ENCODE measurements around the gene PSMB10.
A peak's percentile ranks its signal among the peaks of the same experiment; 100 is the strongest.
"Not testable (repeated sequence)": the region's sequence is repeated elsewhere in the genome, so short reads cannot be mapped to it uniquely, and the experiment has no call there.

The PSMB10 gene

DNA sequence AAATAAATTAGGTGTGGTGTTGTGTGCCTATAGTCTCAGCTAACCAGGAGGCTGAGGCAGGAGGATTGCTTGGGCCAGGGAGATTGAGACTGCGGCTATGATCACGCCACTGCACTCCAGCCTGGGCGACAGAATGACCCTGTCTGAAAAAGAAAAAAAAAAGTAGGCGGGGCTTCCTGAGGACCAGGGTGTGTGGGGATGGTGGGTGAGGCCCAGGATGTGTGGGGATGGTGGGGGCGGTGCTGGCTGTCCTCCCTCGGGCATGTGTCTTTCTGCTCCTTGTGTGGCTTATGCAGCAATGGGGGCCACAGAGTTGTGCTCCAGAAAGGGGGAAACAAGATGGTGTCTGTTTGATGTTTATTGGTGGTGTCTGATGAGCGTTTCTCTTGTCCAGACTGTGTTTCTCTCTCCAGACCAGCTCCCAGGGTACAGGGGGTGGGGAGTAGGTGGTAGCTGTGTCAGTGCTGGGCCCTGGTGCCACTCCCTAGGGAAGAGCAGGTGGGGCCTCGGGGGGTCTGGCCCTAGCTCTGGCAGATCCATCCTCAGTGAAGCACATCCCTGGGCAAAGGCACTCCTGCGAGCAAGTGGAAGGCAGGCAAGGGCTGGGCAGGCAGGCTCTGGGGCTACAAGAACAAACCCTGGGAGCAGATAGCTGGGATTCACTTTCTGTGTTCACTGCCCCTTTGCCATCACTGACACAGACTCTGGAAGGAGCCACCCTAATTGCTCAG, 5.0 kb upstream of the PSMB10 start:
- no peak for DNase-seq

- no peak for DNase-seq
Observed at GRCh38 chr16:67940446-67941089, 3.9 kb upstream of the PSMB10 start.

DNA sequence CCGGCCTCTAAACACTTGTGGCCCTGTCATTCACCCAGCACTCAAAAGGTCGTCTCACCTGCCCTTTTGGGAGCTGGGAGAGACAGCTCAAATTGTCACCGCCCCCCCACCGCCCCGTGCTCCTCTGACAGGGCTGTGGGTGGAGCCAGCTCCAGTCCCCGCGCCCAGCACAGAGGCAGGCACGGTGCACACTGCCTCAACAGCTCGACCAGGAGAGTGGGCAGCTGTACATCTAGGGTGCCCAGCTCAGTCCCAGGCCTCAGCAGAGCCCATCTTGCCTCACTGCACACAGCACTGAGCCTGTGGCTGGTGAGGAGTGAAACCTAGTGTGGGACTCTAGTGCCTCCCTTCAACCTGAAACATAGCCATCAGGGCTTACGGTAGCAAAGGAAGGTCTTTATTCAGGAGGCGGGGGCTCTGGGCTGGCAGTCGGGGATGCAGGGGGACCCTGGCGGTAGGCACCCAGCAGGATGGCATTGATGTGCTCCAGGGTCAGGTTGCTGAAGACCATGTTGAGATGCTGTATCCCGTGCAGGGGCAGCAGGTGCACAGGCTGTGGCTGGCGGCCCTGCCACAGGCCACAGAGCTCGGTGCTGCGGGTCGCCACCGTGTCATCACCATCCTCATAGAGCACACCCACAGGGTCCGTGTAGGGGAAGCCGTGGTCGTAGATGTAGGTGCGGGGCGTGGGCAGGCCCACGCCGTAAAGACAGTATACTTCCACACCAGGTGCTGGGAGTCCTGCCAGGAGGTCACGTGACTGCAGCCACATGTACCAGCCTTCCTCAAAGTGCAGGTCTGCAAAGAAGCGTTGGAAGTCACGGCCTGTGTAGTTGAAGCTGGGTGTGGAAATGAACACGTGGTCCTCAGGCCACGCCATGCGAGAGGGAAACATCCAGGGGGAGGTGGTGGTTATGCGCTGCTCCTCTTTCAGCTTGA, 3.1 kb upstream of the PSMB10 start:
- peak; percentile 32 for DNase-seq

- not testable (repeated sequence) for DNase-seq
Observed at GRCh38 chr16:67937713-67938112, 1.1 kb upstream of the PSMB10 start.

DNA sequence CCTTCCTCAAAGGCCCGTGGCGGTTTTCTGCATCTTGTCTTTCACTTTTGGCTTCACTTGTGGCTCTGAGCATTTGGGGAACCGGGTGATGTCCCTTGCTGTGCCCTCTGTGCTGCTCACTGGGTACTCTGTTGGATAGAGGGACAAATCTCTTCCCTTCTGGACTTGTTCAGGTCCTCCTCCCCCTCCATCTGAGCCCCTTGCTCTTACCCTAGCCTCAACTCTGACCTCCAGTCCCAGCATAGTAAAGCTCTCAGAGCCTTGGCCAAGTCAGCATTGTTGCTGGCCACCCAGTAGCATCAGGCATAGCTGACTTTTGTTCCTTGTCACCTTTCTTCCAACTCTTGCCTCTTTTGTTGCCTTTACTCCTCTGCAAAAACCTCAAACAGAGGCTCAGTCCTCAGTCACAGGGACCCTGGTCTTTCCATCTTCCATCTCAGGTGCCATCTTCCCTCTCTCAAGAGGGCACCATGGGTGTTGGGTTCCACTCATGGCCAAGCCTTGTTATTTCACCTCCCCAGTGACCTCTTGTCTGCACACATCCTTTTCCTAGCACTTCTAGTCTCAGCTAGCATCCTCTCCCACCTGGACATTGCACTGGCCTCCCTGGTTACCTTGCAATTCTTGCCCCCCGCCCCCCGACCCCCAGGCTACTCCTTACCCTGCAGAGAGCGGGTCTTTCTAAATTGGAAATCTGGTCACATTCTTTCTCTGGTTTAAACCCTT, 393 bp upstream of the PSMB10 start:
- DNase-seq: peak; percentile 87

- DNase-seq: peak; percentile 97
Observed at GRCh38 chr16:67935402-67936123, 1.1 kb downstream of the PSMB10 start.

GRCh38 chr16:67935101-67935401, 1.6 kb downstream of the PSMB10 start:
- DNase-seq: no peak

DNA sequence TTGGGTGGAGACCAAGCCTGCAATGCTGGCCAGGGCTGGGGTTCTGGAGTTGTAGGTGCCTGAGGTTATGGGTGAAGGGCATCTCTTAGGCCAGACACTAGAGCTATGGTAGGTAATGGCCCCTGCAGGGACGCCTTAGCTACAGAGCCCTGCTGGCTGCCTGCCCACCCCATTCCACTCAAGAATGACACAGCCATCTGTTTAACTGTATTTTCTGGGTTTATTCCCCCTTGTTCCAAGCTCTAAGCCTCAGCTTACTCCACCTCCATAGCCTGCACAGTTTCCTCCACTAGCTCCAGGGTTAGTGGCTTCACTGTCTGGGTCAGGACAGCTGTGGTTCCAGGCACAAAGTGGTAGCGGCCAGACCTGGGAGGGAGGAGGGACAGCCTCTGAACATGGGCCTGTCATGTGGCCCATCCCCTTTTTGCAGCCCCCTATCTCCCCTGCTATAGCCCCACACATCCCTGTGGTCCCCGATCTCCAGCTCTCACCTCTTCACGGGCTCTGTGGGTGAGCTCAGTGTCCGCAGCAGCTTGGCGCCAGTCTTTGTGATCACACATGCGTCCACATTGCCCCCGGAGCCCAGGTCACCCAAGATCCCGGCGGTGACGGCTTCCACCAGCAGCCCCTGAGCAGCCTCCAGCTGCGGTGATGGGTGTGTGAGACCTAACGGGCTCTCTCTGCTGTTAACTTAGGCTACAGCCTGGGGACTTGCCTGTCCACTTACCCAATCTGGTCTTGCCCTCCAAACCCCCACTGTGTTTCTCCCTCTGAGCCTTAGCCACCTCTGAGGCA, 2.1 kb downstream of the PSMB10 start:
- no peak for DNase-seq

GRCh38 chr16:67933805-67934204, 2.8 kb downstream of the PSMB10 start:
- no peak for DNase-seq

- DNase-seq: no peak
Observed at GRCh38 chr16:67932462-67932840, 4.2 kb downstream of the PSMB10 start.

DNA sequence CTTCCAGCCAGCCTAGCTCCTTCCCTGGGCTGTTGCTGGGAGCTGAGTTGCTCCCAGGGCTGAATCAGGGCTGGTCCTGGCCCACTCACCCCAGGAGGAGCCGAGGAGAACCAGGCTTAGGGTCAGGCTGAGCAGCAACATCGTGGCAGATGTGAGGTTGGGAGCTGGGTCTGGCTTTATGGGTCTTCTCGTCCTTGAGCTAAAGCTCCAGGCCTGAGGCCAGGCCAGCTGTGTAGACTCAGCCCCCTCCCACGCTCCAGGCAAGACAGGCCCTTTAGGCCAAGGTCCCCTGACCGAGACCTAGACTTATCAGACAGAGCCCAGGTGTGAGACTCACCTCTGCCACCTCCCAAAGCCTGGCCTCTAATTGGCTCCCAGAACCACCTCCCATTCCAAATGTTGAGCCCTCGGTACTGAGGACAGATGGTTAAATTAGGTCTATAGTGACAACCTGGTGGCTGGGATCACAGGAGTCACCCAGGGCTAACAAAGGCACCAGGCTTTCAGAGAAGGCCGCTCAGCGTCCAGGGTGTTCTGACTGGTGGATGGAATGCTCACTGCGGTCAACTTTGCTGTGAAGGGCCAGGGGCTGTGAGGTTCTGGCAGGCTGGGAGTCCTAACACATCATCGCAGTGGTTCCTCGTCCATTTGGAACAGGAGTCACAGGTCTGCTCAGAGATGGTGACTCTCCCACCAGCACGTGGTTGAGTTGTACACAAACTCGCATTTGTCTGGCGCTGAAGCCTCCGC, 4.8 kb downstream of the PSMB10 start, which contains the start of gene CTRL:
TSS of gene CTRL (minus strand) at position 151 of the 750 bp plus-strand sequence. CDS start at position 141, 10 bp downstream.
- no peak for DNase-seq

DNA sequence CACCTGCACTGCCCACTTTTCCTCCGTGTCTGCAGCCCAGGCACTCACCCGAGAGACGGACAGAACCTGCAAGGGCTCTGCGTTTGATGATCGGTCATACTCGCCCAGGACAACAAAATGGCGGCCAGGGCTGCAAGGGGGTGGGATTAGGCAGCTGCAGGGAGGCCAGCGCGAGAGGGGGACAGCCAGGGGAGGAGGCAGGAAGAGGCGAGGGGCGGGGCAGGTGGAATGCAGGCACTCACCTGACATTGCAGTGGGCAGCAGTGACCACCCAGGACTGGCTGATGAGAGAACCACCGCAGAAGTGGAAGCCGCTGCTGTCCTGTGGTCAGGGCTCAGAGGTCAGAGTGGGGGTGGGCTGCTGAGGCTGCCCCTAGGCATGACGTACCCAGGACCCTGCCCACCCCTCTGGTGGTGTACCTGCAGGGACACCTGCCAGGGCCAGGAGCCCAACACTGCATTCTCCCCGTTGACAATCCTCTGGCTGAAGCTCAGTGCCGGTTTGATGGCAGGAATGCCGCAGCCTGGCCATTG, 5.9 kb downstream of the PSMB10 start:
- no peak for DNase-seq

GRCh38 chr16:67930191-67930590, 6.5 kb downstream of the PSMB10 start:
- no peak for DNase-seq

DNA sequence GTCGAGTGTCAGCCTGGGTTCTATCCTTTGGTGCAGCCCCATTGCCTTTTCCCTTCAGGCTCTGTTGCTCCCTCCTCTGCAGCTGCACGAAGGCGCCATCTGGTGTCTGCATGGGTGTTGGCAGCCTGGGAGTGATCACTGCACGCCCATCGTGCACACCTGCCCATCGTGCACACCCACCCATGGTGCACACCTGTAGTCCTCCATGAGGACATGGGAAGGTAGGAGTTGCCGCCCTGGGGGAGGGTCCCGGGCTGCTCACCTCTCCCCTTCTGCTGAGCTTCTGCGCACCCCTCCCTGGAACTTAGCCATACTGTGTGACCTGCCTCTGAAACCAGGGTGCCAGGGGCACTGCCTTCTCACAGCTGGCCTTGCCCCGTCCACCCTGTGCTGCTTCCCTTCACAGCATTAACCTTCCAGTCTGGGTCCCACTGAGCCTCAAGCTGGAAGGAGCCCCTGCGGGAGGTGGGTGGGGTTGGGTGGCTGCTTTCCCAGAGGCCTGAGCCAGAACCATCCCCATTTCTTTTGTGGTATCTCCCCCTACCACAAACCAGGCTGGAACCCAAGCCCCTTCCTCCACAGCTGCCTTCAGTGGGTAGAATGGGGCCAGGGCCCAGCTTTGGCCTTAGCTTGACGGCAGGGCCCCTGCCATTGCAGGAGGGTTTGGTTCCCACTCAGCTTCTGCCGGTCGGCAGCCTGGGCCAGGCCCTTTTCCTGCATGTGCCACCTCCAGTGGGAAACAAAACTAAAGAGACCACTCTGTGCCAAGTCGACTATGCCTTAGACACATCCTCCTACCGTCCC, 7.9 kb downstream of the PSMB10 start:
- DNase-seq: peak; percentile 81

DNA sequence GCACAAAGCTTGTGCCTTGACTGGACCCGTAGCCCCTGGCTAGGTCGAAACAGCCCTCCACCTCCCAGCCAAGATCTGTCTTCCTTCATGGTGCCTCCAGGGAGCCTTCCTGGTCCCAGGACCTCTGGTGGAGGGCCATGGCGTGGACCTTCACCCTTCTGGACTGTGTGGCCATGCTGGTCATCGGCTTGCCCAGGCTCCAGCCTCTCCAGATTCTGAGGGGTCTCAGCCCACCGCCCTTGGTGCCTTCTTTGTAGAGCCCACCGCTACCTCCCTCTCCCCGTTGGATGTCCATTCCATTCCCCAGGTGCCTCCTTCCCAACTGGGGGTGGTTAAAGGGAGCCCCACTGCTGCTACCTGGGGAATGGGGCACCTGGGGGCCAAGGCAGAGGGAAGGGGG, 8.5 kb downstream of the PSMB10 start:
- DNase-seq: no peak

DNA sequence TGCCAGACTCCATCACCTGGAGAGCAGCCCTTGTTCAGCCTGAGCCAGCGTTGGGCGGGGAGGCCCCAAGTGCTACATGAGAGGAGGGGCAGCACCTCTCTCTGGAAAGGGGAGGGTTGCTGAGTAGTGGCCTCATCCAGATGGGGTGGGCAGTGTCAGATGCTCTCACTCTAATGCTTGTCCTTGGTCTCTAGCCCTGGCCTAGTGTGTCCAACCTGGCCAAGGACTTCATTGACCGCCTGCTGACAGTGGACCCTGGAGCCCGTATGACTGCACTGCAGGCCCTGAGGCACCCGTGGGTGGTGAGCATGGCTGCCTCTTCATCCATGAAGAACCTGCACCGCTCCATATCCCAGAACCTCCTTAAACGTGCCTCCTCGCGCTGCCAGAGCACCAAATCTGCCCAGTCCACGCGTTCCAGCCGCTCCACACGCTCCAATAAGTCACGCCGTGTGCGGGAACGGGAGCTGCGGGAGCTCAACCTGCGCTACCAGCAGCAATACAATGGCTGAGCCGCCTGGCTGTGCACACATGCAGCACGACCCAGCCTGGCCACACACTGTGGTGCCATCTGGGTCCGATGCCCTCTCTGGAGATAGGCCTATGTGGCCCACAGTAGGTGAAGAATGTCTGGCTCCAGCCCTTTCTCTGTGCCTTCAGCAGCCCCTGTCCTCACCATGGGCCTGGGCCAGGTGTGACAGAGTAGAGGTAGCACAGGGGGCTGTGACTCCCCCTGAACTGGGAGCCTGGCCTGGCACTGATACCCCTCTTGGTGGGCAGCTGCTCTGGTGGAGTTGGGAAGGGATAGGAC, 9.3 kb downstream of the PSMB10 start:
- DNase-seq: no peak

- DNase-seq: no peak
Observed at GRCh38 chr16:67926181-67926750, 10.4 kb downstream of the PSMB10 start.

Data from CD4-positive, alpha-beta T cell treated with Interleukin-17A for 1 hour (primary cell).